SU-DHL-6 (cell line): ENCODE results near the gene FYCO1.

Experiments used
- H2AFZ ChIP-seq: fragments of 200-600 bp; sonication (generic); 2 replicates; pipeline ENCODE4 v1.6.1; 2014; ENCODE audit warnings: low read depth, mild to moderate bottlenecking, moderate library complexity, mixed read lengths, antibody characterized with exemption, low read length; ENCODE audit not compliant: severe bottlenecking
- H3F3A ChIP-seq: fragments of 200-600 bp; shearing (Covaris generic); 2 replicates; pipeline ENCODE4 v1.6.0; 2016; ENCODE audit warnings: antibody characterized with exemption, mild to moderate bottlenecking; ENCODE audit not compliant: insufficient read depth
- H3K27ac ChIP-seq: fragments of 200-600 bp; sonication (generic); 2 replicates; pipeline ENCODE4 v1.5.1; 2016; ENCODE audit warnings: low read depth, mild to moderate bottlenecking, low read length, moderate library complexity, mixed read lengths
- H3K27me3 ChIP-seq: fragments of 200-600 bp; sonication (generic), shearing (Covaris generic); 2 replicates; pipeline ENCODE4 v1.6.0; 2014; ENCODE audit warnings: mild to moderate bottlenecking, low read length
- H3K36me3 ChIP-seq: fragments of 200-600 bp; sonication (generic); 2 replicates; pipeline ENCODE4 v1.6.1; 2014; ENCODE audit warnings: mild to moderate bottlenecking, low read length, mixed read lengths
- H3K4me2 ChIP-seq: fragments of 300-600, 200-600 bp; shearing (Covaris generic), sonication (generic); 2 replicates; pipeline ENCODE4 v1.6.0; 2014; ENCODE audit warnings: low read length, low read depth, mild to moderate bottlenecking; ENCODE audit not compliant: poor library complexity, severe bottlenecking
- H3K4me3 ChIP-seq: fragments of 200-600 bp; sonication (generic); 2 replicates; pipeline ENCODE4 v1.5.1; 2014; ENCODE audit warnings: antibody characterized with exemption, low read length, mild to moderate bottlenecking, mixed read lengths; ENCODE audit not compliant: insufficient read depth, poor library complexity, severe bottlenecking
- H3K79me2 ChIP-seq: fragments of 200-600 bp; sonication (generic); 2 replicates; pipeline ENCODE4 v1.6.1; 2014; ENCODE audit warnings: mild to moderate bottlenecking, low read length, moderate library complexity; ENCODE audit not compliant: insufficient read depth
- H3K9ac ChIP-seq: fragments of 200-600 bp; sonication (generic); 2 replicates; pipeline ENCODE4 v1.7.0; 2014; ENCODE audit warnings: mild to moderate bottlenecking, low read length
- H3K9me2 ChIP-seq: fragments of 200-600 bp; sonication (generic); replicated peaks from 2 replicates; pipeline ENCODE4 v1.6.1; 2014; ENCODE audit warnings: low read length; ENCODE audit not compliant: insufficient read depth
- H3K9me3 ChIP-seq: fragments of 200-600 bp; sonication (generic); 2 replicates; pipeline ENCODE4 v1.6.1; 2014; ENCODE audit warnings: low read length, mixed read lengths; ENCODE audit not compliant: insufficient read depth
- H4K20me1 ChIP-seq: fragments of 200-600 bp; sonication (generic); 2 replicates; pipeline ENCODE4 v1.6.1; 2014; ENCODE audit warnings: low read depth, mild to moderate bottlenecking, antibody characterized with exemption, low read length, moderate library complexity, mixed read lengths
- CTCF ChIP-seq: fragments of 200-600 bp; sonication (generic); IDR thresholded peaks from one replicate; pipeline ENCODE4 v1.5.1; 2017; ENCODE audit warnings: antibody characterized with exemption, mild to moderate bottlenecking, low read length, moderate library complexity; ENCODE audit not compliant: insufficient read depth, poor library complexity, severe bottlenecking
- EZH2phosphoT487 ChIP-seq: fragments of 200-600 bp; sonication (generic), shearing (Covaris generic); conservative IDR thresholded peaks from 2 replicates; pipeline ENCODE4 v1.6.1; 2018; ENCODE audit warnings: mild to moderate bottlenecking, antibody characterized with exemption, low read length, moderate library complexity, mixed read lengths

Gene FYCO1

GRCh38 chr3:45950686-45951600 lies 44.7 kb downstream of the FYCO1 start:
- no peak overlapping the region for H3K9ac ChIP-seq
- H3K4me2 ChIP-seq, result no peak overlapping the region
- peaks cover 5% of the 10 kb centered on the region; the same call in 1 of the 2 replicates for H3K36me3 ChIP-seq
- no peaks in the 10 kb centered on the region for H4K20me1 ChIP-seq
- no peak overlapping the region for H3K27ac ChIP-seq
- TF ChIP-seq CTCF, result no peak
- no peaks in the 10 kb centered on the region for H3K27me3 ChIP-seq
- H3K9me2 ChIP-seq, result no peaks in the 10 kb centered on the region
- no peaks in the 10 kb centered on the region for H3K79me2 ChIP-seq
- H3F3A ChIP-seq, result no peaks in the 10 kb centered on the region
- H3K9me3 ChIP-seq, result no peaks in the 10 kb centered on the region
- H2AFZ ChIP-seq, result no peak overlapping the region
- no peak overlapping the region for H3K4me3 ChIP-seq

GRCh38 chr3:45950131-45950530 lies 45.5 kb downstream of the FYCO1 start:
- no peak overlapping the region for H3K4me2 ChIP-seq
- no peak overlapping the region for H3K4me3 ChIP-seq
- no peaks in the 10 kb centered on the region for H3K27me3 ChIP-seq
- no peaks in the 10 kb centered on the region for H3K9me2 ChIP-seq
- no peak overlapping the region for H3K27ac ChIP-seq
- no peak overlapping the region for H3K9ac ChIP-seq
- no peak overlapping the region for H2AFZ ChIP-seq
- no peaks in the 10 kb centered on the region for H3K9me3 ChIP-seq
- H3F3A ChIP-seq, result no peaks in the 10 kb centered on the region
- H3K36me3 ChIP-seq, result peaks cover 5% of the 10 kb centered on the region; the same call in 1 of the 2 replicates
- TF ChIP-seq EZH2phosphoT487 (no peak), CTCF (no peak)
- no peaks in the 10 kb centered on the region for H4K20me1 ChIP-seq
- no peaks in the 10 kb centered on the region for H3K79me2 ChIP-seq

- H3K9ac ChIP-seq, result no peak overlapping the region
- TF ChIP-seq CTCF (no peak), EZH2phosphoT487 (no peak)
- H3K79me2 ChIP-seq, result no peaks in the 10 kb centered on the region
- no peak overlapping the region for H3K27ac ChIP-seq
- no peaks in the 10 kb centered on the region for H3K27me3 ChIP-seq
- no peaks in the 10 kb centered on the region for H3K9me2 ChIP-seq
- H2AFZ ChIP-seq, result no peak overlapping the region
- no peak overlapping the region for H3K4me2 ChIP-seq
- no peaks in the 10 kb centered on the region for H3K9me3 ChIP-seq
- H3F3A ChIP-seq, result no peaks in the 10 kb centered on the region
- H4K20me1 ChIP-seq, result no peaks in the 10 kb centered on the region
- 0 out of 2 replicates have a peak, but pooled peaks cover 2% of the 10 kb centered on the region for H3K36me3 ChIP-seq
- H3K4me3 ChIP-seq, result no peak overlapping the region
Measured at GRCh38 chr3:45949432-45949831, 46.2 kb downstream of the FYCO1 start.
